Measurements from ENCODE around the gene SEC24D. TPM values are rescaled to one million over a fixed set of nuclear protein-coding genes. Genes with fewer than 3 reads are reported as not detected.
A peak's percentile ranks its signal among the peaks of the same experiment; 100 is the strongest.

The SEC24D gene
- total RNA-seq, 1 donor from 2014 or later = 26.0 TPM

DNA sequence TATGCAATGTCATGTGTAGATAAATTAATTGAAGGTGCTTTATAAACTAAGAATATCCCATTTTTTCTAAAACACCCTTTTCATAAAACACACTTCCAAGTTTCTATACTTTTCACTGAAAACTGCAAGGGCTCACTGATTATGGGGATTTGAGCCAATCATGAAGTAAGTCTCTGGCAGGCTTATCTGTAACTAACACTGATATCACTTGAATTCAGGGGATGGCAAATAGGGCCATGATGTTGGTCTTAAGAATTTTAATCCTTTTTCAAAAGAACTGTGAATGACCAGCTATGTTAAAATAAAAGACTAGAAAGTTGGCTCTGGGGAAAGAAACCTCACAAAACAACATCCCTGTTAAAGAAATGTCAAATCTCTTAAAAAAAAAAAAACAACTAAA lies 13.0 kb upstream of the SEC24D start:
- Mint-ChIP-seq H3K36me3 (ENCODE audit: unreplicated experiment) (no peaks in the 10 kb centered on the region), H3K9me3 (ENCODE audit: unreplicated experiment) (peaks cover 2% of the 10 kb centered on the region), H3K4me1 (ENCODE audit: low read depth, unreplicated experiment) (peaks cover 7% of the 10 kb centered on the region), H3K27me3 (ENCODE audit: unreplicated experiment) (no peaks in the 10 kb centered on the region), H3K4me3 (ENCODE audit: unreplicated experiment) (no peak overlapping the region), H3K27ac (ENCODE audit: unreplicated experiment) (no peak overlapping the region)
- no peak for TF ChIP-seq CTCF (IDR thresholded peaks at IDR 0.05; ENCODE audit: partially characterized antibody, unreplicated experiment)
- no peak for DNase-seq

DNA sequence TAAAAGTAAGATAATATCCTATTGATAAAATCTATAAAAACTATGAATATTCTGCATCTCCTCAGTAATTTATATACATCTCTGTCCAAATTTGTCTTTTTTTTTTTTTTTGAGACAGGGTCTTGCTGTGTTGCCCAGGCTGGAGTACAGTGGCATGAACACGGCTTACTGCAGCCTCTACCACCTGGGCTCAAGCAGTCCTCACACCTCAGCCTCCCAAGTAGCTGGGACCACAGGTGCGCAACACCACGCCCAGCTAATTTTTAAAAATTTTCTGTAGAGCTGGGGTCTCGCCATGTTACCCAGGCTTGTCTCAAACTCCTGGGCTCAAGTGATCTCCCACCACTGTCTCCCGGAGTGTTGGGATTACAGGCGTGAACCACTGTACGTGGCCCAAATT lies 12.3 kb upstream of the SEC24D start:
- H3K27ac Mint-ChIP-seq (ENCODE audit: unreplicated experiment) = no peak overlapping the region
- H3K9me3 Mint-ChIP-seq (ENCODE audit: unreplicated experiment) = peaks cover 2% of the 10 kb centered on the region
- no peak for TF ChIP-seq CTCF (IDR thresholded peaks at IDR 0.05; ENCODE audit: partially characterized antibody, unreplicated experiment)
- DNase-seq = no peak
- H3K4me1 Mint-ChIP-seq (ENCODE audit: low read depth, unreplicated experiment) = peaks cover 11% of the 10 kb centered on the region
- H3K36me3 Mint-ChIP-seq (ENCODE audit: unreplicated experiment) = no peaks in the 10 kb centered on the region
- no peak overlapping the region for H3K4me3 Mint-ChIP-seq (ENCODE audit: unreplicated experiment)
- peaks cover 2% of the 10 kb centered on the region for H3K27me3 Mint-ChIP-seq (ENCODE audit: unreplicated experiment)

DNA sequence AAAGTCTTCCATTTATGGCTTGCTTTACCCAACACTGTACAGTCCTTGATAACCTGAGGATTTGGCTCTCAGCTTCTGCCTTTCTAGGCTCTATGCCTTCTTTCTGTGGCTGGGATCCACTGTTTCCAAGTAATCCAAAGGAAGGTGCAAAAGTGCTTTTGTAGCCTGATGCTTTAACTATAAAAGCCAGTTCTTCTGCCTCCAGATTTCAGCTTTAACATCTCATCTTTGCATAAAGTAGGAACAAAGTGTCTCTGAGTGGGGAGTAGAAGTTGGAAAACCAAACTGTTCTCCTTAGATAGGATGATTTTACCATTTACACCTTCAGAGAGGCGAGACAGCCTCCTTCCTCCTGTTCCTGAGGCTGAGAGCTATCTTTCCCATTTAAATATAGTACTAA lies 11.1 kb upstream of the SEC24D start:
- no peak for DNase-seq

GRCh38 chr4:118845552-118846050 lies 9.7 kb upstream of the SEC24D start:
- no peak for TF ChIP-seq CTCF (IDR thresholded peaks at IDR 0.05; ENCODE audit: partially characterized antibody, unreplicated experiment)
- H3K4me1 Mint-ChIP-seq (ENCODE audit: low read depth, unreplicated experiment) = peaks cover 10% of the 10 kb centered on the region
- peak overlapping the region; percentile 8 for H3K27ac Mint-ChIP-seq (ENCODE audit: unreplicated experiment)
- DNase-seq = no peak
- H3K4me3 Mint-ChIP-seq (ENCODE audit: unreplicated experiment) = no peak overlapping the region
- H3K9me3 Mint-ChIP-seq (ENCODE audit: unreplicated experiment) = peaks cover 2% of the 10 kb centered on the region
- H3K27me3 Mint-ChIP-seq (ENCODE audit: unreplicated experiment) = peaks cover 2% of the 10 kb centered on the region
- no peaks in the 10 kb centered on the region for H3K36me3 Mint-ChIP-seq (ENCODE audit: unreplicated experiment)

More for the DNA sequence above, 11.1 kb upstream of the SEC24D start:
- Mint-ChIP-seq H3K4me3 (ENCODE audit: unreplicated experiment) (no peak overlapping the region), H3K4me1 (ENCODE audit: low read depth, unreplicated experiment) (peaks cover 10% of the 10 kb centered on the region), H3K9me3 (ENCODE audit: unreplicated experiment) (peaks cover 2% of the 10 kb centered on the region), H3K27ac (ENCODE audit: unreplicated experiment) (no peak overlapping the region), H3K27me3 (ENCODE audit: unreplicated experiment) (peaks cover 2% of the 10 kb centered on the region), H3K36me3 (ENCODE audit: unreplicated experiment) (no peaks in the 10 kb centered on the region)
- TF ChIP-seq CTCF (IDR thresholded peaks at IDR 0.05; ENCODE audit: partially characterized antibody, unreplicated experiment) = no peak

GRCh38 chr4:118843237-118843636 lies 7.3 kb upstream of the SEC24D start:
- no peak for TF ChIP-seq CTCF (IDR thresholded peaks at IDR 0.05; ENCODE audit: partially characterized antibody, unreplicated experiment)
- Mint-ChIP-seq H3K36me3 (ENCODE audit: unreplicated experiment) (no peaks in the 10 kb centered on the region), H3K9me3 (ENCODE audit: unreplicated experiment) (peaks cover 5% of the 10 kb centered on the region), H3K4me1 (ENCODE audit: low read depth, unreplicated experiment) (peaks cover 10% of the 10 kb centered on the region), H3K27me3 (ENCODE audit: unreplicated experiment) (peaks cover 2% of the 10 kb centered on the region), H3K4me3 (ENCODE audit: unreplicated experiment) (no peak overlapping the region), H3K27ac (ENCODE audit: unreplicated experiment) (no peak overlapping the region)
- no peak for DNase-seq
